NCI-H2196 (cell line): ENCODE results near the gene PTPRZ1.

Experiments used
- DNase-seq: peaks from one replicate; lab custom pipeline; 2025; ENCODE audit not compliant: unreplicated experiment; lab: John Stamatoyannopoulos, UW

The PTPRZ1 gene

DNA sequence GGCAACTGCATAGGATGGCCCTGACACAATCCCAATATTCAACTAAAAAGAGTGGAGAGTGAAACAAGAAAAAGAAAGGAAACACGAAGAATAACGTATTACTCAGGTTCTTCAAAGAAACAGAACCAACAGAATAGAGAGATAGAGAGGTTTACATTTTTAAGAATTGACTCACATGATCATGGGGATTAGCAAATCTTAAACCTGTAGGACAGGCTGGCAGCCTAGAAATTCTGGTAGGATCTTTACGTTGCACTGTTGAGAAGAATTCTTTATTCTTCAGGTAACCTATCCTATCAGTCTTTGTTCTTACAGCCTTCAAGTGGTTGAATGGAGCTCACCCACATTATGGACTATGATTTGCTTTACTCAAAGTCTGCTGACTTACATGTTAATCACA lies 167.2 kb downstream of the PTPRZ1 start:
- no peak for DNase-seq

DNA sequence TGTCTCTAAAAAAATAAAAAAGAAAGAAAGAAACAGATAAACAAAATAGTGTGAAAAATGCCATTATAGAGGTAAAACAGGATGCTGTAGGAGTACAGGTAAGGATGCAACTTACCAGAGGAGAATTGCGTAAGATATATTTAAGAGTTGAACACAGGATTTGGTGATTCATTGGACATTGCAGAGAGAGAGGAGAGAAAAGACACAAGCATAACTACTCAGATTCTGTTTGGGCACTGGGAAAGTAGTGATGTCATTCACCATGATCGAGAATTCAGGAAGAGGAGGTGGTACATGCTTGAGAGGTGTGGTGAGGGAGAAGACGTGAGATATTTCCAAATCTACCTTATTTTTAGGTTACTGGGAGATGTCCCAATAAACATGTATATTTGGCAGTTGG lies 173.4 kb downstream of the PTPRZ1 start:
- no peak for DNase-seq

- DNase-seq = no peak
These were observed 181.4 kb downstream of the PTPRZ1 start for GRCh38 chr7:122054393-122054792.

DNA sequence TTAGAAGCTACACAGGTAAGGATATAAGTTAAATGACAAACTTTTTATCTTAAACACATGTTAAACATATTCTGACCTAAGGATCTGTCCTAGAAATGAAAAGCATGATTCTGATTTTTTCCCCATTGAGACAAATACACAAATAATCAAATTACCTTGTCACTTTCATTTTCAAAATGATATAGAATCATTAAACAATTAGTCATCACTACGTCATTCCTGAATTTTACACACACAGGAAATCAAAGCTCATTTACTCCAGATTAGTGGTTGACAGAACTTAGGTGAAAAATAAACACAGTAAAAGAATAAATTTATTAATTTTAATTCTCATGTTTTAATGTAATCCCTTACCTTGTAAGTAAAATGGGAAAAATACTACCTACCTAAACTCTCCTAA lies 182.1 kb downstream of the PTPRZ1 start:
- no peak for DNase-seq

DNA sequence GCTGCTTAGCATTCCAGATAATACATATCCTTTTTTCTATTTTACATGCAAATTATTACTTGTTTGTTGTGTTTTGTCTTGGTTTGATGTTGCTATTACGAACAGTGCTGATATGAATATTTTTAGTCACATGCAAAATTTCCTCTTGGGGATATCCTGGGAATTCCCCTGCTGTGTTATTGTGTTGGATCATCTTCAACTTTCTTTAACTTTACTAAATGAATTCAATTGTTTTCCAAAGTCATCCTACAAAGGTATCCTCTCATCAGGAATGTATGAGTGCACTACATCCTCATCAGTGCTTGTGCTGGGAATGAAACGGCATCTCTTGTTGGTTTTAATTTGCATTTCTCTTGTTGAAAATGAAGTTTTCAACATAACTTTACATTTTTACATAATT lies 184.0 kb downstream of the PTPRZ1 start:
- no peak for DNase-seq

- no peak for DNase-seq
These were observed 186.6 kb downstream of the PTPRZ1 start for GRCh38 chr7:122059542-122059941.

DNA sequence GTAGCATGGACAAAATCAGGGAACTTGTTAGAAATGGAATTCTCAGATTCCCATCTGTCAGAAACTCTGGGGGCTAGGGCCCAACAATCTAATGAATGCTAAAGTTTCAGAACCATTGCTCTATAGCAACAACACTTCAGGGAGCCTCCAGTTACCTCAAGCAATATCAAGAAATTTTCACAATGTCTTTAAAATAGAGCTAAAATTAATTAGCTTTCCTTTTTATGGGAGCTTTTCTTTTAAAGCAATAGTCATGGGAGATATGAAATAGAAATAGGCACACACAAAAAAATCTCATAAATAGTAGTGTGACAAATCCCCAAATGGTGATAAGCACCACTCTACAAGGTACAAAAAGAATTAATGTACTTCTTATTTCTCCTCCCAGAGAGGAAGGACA lies 190.2 kb downstream of the PTPRZ1 start:
- no peak for DNase-seq

- no peak for DNase-seq
These were observed 192.0 kb downstream of the PTPRZ1 start for GRCh38 chr7:122064971-122065370.

DNA sequence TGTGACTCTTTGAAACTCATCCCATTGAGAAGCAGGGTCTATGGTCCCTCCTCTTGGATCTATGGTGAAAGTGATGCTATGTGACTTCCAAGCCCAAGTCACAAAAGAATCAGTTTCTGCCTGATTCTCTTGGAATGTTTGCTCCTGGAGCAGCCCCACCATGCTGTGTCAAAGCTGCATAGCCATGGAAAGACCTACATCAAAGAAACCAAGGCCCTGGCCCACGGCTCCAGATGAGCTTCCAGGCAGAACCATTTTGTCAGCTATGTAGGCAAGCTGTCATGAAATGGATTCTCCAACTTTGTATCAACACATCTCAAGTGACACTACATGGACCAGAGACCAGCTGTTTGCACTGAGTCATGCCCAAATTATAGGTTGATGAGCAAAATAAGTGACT lies 194.1 kb downstream of the PTPRZ1 start:
- DNase-seq = no peak

DNA sequence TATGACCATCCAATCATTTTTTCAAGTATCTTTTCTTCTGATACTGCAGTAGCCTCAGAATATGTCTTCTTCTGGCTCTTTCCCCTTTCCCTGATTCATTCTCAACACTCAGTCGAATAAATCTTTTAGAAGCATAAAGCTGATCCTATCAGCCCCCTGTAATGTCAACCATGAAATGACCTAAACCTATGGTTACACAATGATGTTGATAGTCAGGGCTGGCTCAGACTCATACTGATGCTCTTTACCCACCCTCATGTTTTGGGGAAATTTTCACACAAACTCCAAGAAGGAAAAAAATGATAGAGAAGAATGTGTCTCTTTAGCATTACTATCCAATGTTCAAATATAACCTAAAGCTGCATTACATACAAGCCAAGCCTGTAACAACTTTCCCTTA lies 195.1 kb downstream of the PTPRZ1 start:
- no peak for DNase-seq

DNA sequence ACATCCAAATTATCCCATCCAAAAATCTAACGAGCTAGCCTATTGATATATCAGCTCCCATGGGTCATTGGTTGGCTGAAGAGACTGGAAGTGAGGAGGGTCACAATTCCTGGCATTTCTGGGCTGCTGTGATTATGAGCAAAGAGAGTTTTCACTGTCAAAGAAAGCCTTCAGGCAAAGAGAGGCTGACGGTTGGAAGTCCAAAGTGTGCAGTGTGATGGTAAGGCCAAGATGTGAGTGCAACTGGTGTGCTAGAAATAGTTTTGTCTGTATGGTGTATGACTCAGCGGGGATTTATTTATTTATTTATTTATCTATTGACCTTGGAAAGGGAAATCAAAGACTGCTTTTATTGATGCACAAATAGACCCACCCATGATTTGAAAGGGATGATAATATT lies 196.0 kb downstream of the PTPRZ1 start:
- DNase-seq = no peak

- no peak for DNase-seq
These were observed 197.1 kb downstream of the PTPRZ1 start for GRCh38 chr7:122070062-122070461.

DNA sequence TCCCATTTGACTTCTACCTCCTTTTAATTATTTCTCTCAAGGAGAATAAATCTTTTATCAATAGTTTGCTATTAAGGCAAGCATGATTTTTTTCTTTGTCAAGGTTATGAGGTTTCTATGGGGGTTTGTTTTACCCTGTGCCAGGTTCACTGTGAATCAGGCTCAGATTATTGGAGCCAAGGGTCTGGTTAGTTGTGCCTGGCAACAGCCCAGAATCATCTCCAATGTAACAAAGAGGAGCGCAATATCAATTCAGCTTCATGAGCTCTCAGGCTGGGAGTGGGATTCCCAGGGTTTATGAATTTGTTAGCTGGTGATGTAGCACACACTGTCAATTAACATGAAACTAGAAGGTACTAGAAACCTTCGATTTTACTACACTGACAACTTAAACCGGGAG lies 197.9 kb downstream of the PTPRZ1 start:
- DNase-seq = no peak

DNA sequence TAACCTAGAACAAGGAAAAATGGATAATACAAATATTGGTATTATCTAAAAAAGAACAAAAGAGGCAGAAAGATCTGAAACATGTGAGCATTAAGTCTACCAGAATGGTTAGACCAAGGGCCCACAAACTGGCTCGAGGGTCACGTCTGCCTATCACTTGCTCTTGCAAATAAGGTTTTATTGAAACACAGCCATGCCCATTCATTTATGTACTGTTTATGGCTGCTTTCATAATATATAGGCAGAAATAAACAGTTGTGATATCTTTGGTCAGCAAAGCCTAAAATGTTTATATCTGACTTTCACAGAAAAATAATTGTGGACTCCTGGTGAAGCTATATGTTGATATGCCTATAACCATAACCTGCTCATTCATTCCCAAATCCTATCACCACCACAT lies 199.3 kb downstream of the PTPRZ1 start:
- DNase-seq = no peak

- DNase-seq = no peak
These were observed 200.1 kb downstream of the PTPRZ1 start for GRCh38 chr7:122072924-122073599.

GRCh38 chr7:122073635-122074034 lies 200.7 kb downstream of the PTPRZ1 start:
- no peak for DNase-seq

DNA sequence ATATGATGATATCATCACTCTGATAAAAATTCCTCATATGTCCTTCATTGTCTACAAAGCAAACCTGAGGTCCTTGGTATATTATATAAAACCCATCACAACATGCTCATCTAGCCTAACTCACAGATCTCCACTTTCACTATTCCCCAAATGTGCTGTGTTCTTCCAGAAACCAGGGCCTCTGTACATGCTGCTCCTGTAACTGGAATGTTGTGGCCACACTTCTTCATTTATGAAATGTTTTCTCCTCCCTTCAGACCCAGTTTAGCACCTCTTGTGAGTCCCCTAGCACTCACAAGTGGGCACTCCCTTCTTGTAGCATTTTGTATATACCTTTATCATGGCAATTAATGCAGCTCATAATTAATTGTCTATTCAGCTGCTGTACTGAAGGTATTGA lies 209.2 kb downstream of the PTPRZ1 start:
- DNase-seq = no peak

GRCh38 chr7:122082670-122083069 lies 209.7 kb downstream of the PTPRZ1 start:
- no peak for DNase-seq

DNA sequence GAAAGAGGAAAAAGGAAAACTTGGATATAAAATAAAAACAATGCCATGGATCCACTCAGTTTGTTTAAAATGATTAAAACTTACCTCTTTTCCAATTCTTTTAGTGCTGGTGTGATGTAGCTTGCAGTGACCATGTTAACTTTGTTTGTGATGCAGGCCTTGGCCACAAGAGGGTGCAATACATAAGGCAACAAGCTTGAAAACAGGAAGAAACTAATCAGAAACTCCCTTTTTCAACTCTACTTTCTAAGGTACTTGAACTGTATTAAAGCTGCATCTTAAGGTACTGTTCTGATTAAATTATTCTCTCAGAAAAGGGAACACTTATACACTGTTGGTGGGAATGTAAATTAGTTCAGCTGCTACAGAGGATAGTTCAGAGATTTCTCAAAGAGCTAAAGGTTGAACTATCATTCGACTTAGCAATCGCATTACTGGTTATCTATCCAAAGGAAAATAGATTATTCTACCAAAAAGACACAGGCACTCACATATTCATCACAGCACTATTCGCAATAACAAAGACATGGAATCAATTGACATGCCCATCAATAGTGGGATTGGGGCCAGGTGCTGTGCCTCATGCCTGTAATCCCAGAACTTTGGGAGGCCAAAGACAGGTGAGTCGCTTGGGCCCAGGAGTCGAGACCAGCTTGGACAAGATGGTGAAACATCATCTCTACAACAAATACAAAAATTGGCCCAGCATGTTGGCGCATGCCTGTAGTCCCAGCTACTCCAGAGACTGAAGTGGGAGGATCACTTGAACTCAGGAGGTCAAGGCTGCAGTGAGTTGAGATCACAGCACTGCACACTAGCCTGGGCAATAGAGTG lies 220.2 kb downstream of the PTPRZ1 start:
- DNase-seq = peak; percentile 58

GRCh38 chr7:122094549-122094948 lies 221.6 kb downstream of the PTPRZ1 start:
- no peak for DNase-seq

DNA sequence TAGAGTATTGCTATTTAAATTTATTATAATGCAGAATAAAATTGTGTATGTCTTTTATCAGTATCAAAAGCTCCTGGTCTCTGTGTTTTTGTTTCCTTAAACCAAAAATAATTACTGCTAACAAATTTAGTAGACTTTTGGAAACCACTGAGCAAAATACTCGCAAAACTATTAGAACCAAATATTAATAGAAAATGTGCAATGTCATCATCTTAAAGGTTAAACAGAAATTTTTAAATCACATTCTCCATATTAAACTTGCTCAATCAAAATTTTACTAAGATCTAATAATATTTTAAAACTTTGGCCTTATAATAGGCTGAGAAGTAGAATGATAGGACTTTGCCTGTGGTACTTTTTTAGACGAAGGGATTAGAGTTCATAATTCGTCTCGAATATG lies 222.7 kb downstream of the PTPRZ1 start:
- no peak for DNase-seq

DNA sequence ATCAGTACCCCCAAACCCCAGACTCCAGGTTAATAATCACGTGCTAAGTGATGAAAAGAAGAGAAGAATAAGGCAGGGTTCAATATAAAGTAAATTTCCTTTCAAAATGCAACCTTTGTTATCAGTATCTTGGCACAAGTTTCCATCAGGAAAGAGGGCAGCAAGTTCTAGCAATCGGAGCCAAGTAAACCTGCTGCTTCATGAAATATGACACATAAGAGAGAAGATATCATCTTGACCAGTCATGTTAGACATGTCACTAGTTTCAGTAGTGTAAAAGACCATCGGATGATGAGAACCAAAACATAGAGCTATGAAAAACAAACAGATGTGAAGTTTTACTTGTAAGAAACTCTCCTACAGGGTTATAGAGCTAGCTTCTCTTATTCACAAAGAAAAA lies 227.1 kb downstream of the PTPRZ1 start:
- DNase-seq = no peak

DNA sequence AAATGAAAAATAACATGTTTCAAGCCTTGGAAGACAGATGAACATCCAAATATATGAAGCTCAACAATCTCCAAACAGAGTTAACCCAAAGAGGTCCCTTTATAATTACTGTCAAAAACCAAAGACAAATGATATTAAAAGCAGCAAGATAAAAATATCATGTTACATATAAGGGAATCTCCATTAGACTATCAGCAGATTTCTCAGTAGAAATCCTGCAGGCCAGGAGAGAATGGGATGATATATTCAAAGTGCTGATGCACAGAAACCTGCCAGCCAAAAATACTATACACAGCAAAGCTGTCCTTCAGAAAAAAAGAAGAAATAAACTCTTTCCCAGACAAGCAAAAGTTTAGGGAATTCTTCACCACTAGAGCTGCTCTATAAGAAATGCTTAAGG lies 230.1 kb downstream of the PTPRZ1 start:
- no peak for DNase-seq
